K562 (cell line): Measurements from ENCODE around the gene PCSK6. TPM values are rescaled to one million over a fixed set of nuclear protein-coding genes. Genes with fewer than 3 reads are reported as not detected.

Experiments used
- CREM ChIP-seq: IDR thresholded peaks from 2 replicates; pipeline ENCODE4 v1.6.1; 2014; ENCODE audit warnings: antibody characterized with exemption, low read depth
- E2F6 ChIP-seq, 2 experiments: IDR thresholded peaks; 2 replicates each; pipeline ENCODE4 v1.6.1; 2011; ENCODE audit warnings: borderline replicate concordance in 1 of 2, control low read depth in 1 of 2, low read depth in 1 of 2, low read length in 1 of 2, mild to moderate bottlenecking in 1 of 2, mixed read lengths in 1 of 2, moderate library complexity in 1 of 2; ENCODE audit not compliant: insufficient read depth in 1 of 2, insufficient read length in 1 of 2, poor library complexity in 1 of 2, severe bottlenecking in 1 of 2; ENCODE audit errors: extremely low read depth in 1 of 2
- NFIC ChIP-seq: fragments of 450-650 bp; IDR thresholded peaks from 2 replicates; pipeline ENCODE4 v1.6.1; 2017; ENCODE audit warnings: mild to moderate bottlenecking, inconsistent platforms
- PTBP1 ChIP-seq: fragments of 200-400 bp; formaldehyde crosslinking; IDR thresholded peaks from 2 replicates; pipeline ENCODE4 v1.6.1; 2017; ENCODE audit warnings: low read depth, low read length
- RNF2 ChIP-seq: sonication (generic); IDR thresholded peaks from 2 replicates; pipeline ENCODE4 v1.6.1; 2016
- SMAD4 ChIP-seq: fragments of 250-450 bp; sonication (Bioruptor Pico); conservative IDR thresholded peaks from 2 replicates; pipeline ENCODE4 v1.8.0; 2021; ENCODE audit warnings: inconsistent platforms, mild to moderate bottlenecking, moderate library complexity
- SMC3 ChIP-seq: conservative IDR thresholded peaks from 2 replicates; pipeline ENCODE4 v1.6.1; 2011; ENCODE audit warnings: low read depth, low read length, improper control_type of control experiment; ENCODE audit not compliant: insufficient read depth
- TARDBP ChIP-seq: fragments of 450-650 bp; IDR thresholded peaks from 2 replicates; pipeline ENCODE4 v1.6.1; 2016
- polyA plus RNA-seq, 8 experiments: library from polyadenylated mRNA; depleted of rRNA in 4 of 8; stranded (reverse) in 5 of 8; unstranded in 3 of 8; fragments of >200 nt; fragmentation: Nextera tagmentation in 2 of 8; fragmentation: Illumina TruSeq in 1 of 8; extraction: Ambion mirVana in 2 of 8; extraction: Trizol in 1 of 8; gene quantifications; 2 replicates each; pipeline versions ENCODE4 v1.2.1 to v1.2.3, GENCODE V29; 2011 to 2014; ENCODE audit warnings: inconsistent platforms in 1 of 8, missing spikeins in 1 of 8
- total RNA-seq, 7 experiments: library from RNA; depleted of rRNA in 6 of 7; stranded (reverse); fragments of >200 nt in 6 of 7; fragmentation: Illumina TruSeq in 2 of 7; extraction: Trizol in 2 of 7; gene quantifications; 2 replicates each; pipeline versions ENCODE4 v1.2.1 to v1.2.3, GENCODE V29; 2011 to 2021; ENCODE audit warnings: low replicate concordance in 1 of 7
- TF ChIP-seq, protein P1 (sequence below): sonication (generic); IDR thresholded peaks from 2 replicates; pipeline ENCODE4 v1.6.1; 2016
- TF ChIP-seq, protein P2 (sequence below), 3 experiments: IDR thresholded peaks in 2 of 3; conservative IDR thresholded peaks in 1 of 3; 2 replicates each; pipeline ENCODE4 v1.5.1; 2011 to 2012; ENCODE audit warnings: low read length in 3 of 3, mild to moderate bottlenecking in 3 of 3, control low read depth in 2 of 3, improper control_type of control experiment in 1 of 3, inconsistent platforms in 1 of 3, low read depth in 1 of 3, mixed read lengths in 1 of 3, moderate library complexity in 1 of 3; ENCODE audit not compliant: insufficient read depth in 2 of 3
- TF ChIP-seq, protein P3 (sequence below), 2 experiments: fragments of 450-650 bp; formaldehyde crosslinking in 1 of 2; IDR thresholded peaks; 2 replicates each; pipeline versions ENCODE4 v1.4.0 to v1.6.1; 2014 to 2020; ENCODE audit warnings: mild to moderate bottlenecking in 2 of 2, borderline replicate concordance in 1 of 2, low read depth in 1 of 2

PCSK6 gene
- total and polyA plus RNA-seq, 9 of the 15 experiments (the other 6 are each of a cell fraction or from before 2014, with no cell fraction given) = 2.2 to 32.6 (median 14.5) TPM

GRCh38 chr15:101269479-101270223 is 219.9 kb downstream of the PCSK6 start (continued):
- TF ChIP-seq, protein P1, sequence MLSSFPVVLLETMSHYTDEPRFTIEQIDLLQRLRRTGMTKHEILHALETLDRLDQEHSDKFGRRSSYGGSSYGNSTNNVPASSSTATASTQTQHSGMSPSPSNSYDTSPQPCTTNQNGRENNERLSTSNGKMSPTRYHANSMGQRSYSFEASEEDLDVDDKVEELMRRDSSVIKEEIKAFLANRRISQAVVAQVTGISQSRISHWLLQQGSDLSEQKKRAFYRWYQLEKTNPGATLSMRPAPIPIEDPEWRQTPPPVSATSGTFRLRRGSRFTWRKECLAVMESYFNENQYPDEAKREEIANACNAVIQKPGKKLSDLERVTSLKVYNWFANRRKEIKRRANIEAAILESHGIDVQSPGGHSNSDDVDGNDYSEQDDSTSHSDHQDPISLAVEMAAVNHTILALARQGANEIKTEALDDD = no peak
- TF ChIP-seq RNF2 (no peak), PTBP1 (no peak), TARDBP (no peak), CREM (0 out of 2 replicates have a peak, but pooled peaks have one; percentile 12), NFIC (0 out of 2 replicates have a peak, but pooled peaks have one; percentile 5), E2F6 (IDR thresholded peaks at IDR 0.05; ENCODE audit: borderline replicate concordance in 1 of 2, extremely low read depth in 1 of 2, insufficient read depth in 1 of 2, insufficient read length in 1 of 2, low read depth in 1 of 2, low read length in 1 of 2, poor library complexity in 1 of 2, severe bottlenecking in 1 of 2) (peak in 1 of 2 experiments; percentile 61), SMC3 (peak; percentile 56), SMAD4 (CRISPR knock-in tag) (no peak)
- TF ChIP-seq, protein P2, sequence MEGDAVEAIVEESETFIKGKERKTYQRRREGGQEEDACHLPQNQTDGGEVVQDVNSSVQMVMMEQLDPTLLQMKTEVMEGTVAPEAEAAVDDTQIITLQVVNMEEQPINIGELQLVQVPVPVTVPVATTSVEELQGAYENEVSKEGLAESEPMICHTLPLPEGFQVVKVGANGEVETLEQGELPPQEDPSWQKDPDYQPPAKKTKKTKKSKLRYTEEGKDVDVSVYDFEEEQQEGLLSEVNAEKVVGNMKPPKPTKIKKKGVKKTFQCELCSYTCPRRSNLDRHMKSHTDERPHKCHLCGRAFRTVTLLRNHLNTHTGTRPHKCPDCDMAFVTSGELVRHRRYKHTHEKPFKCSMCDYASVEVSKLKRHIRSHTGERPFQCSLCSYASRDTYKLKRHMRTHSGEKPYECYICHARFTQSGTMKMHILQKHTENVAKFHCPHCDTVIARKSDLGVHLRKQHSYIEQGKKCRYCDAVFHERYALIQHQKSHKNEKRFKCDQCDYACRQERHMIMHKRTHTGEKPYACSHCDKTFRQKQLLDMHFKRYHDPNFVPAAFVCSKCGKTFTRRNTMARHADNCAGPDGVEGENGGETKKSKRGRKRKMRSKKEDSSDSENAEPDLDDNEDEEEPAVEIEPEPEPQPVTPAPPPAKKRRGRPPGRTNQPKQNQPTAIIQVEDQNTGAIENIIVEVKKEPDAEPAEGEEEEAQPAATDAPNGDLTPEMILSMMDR (IDR thresholded peaks at IDR 0.05 in 2 of 3, conservative IDR thresholded peaks at IDR 0.05 in 1 of 3; ENCODE audit: insufficient read depth in 2 of 3, low read depth in 1 of 3, low read length in 3 of 3) = peak; percentile 66 to 79 (median 67)
- TF ChIP-seq, protein P3, sequence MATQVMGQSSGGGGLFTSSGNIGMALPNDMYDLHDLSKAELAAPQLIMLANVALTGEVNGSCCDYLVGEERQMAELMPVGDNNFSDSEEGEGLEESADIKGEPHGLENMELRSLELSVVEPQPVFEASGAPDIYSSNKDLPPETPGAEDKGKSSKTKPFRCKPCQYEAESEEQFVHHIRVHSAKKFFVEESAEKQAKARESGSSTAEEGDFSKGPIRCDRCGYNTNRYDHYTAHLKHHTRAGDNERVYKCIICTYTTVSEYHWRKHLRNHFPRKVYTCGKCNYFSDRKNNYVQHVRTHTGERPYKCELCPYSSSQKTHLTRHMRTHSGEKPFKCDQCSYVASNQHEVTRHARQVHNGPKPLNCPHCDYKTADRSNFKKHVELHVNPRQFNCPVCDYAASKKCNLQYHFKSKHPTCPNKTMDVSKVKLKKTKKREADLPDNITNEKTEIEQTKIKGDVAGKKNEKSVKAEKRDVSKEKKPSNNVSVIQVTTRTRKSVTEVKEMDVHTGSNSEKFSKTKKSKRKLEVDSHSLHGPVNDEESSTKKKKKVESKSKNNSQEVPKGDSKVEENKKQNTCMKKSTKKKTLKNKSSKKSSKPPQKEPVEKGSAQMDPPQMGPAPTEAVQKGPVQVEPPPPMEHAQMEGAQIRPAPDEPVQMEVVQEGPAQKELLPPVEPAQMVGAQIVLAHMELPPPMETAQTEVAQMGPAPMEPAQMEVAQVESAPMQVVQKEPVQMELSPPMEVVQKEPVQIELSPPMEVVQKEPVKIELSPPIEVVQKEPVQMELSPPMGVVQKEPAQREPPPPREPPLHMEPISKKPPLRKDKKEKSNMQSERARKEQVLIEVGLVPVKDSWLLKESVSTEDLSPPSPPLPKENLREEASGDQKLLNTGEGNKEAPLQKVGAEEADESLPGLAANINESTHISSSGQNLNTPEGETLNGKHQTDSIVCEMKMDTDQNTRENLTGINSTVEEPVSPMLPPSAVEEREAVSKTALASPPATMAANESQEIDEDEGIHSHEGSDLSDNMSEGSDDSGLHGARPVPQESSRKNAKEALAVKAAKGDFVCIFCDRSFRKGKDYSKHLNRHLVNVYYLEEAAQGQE (IDR thresholded peaks at IDR 0.05; ENCODE audit: borderline replicate concordance) = no peak
- TF ChIP-seq, protein P3 (CRISPR knock-in tag; IDR thresholded peaks at IDR 0.05; ENCODE audit: low read depth) = no peak
